OCI-LY3 (cell line): ENCODE measurements around the gene CABP5.
A peak's percentile ranks its signal among the peaks of the same experiment; 100 is the strongest.

Source experiments
- CTCF ChIP-seq: fragments of 200-600, 300-600 bp; sonication (generic); IDR thresholded peaks from 2 replicates; pipeline ENCODE4 v1.5.1; 2014; ENCODE audit warnings: antibody characterized with exemption, low read length, low read depth
- EZH2phosphoT487 ChIP-seq: fragments of 200-600 bp; shearing (Covaris generic); IDR thresholded peaks from 2 replicates; pipeline ENCODE4 v1.6.1; 2018; ENCODE audit warnings: antibody characterized with exemption, mixed run types, low read depth

- TF ChIP-seq CTCF, result peak; percentile 55
- no peak for TF ChIP-seq EZH2phosphoT487
These were observed 42.3 kb upstream of the CABP5 start for GRCh38 chr19:48085904-48086864.
